ENCODE results near the gene THBS2.
"Not testable (repeated sequence)": the region's sequence is repeated elsewhere in the genome, so short reads cannot be mapped to it uniquely, and the experiment has no call there.

GRCh38 chr6:169214789-169215188 is 38.9 kb downstream of the THBS2 start:
- TF ChIP-seq YY1 (IDR thresholded peaks at IDR 0.05; ENCODE audit: extremely low read depth, insufficient replicate concordance, low read depth, low read length); CEBPB (IDR thresholded peaks at IDR 0.05; ENCODE audit: low read depth); POLR2A (IDR thresholded peaks at IDR 0.05; ENCODE audit: borderline replicate concordance, extremely low read depth, insufficient read depth, insufficient read length); EZH2 (IDR thresholded peaks at IDR 0.05); EZH2phosphoT487 (IDR thresholded peaks at IDR 0.05; ENCODE audit: borderline replicate concordance); CBX3 (IDR thresholded peaks at IDR 0.05; ENCODE audit: low read depth); ZFX (IDR thresholded peaks at IDR 0.05); ZNF274 (IDR thresholded peaks at IDR 0.05; ENCODE audit: low read depth, low read length); MAX (IDR thresholded peaks at IDR 0.05): not testable (repeated sequence)
- TF ChIP-seq, protein P1, sequence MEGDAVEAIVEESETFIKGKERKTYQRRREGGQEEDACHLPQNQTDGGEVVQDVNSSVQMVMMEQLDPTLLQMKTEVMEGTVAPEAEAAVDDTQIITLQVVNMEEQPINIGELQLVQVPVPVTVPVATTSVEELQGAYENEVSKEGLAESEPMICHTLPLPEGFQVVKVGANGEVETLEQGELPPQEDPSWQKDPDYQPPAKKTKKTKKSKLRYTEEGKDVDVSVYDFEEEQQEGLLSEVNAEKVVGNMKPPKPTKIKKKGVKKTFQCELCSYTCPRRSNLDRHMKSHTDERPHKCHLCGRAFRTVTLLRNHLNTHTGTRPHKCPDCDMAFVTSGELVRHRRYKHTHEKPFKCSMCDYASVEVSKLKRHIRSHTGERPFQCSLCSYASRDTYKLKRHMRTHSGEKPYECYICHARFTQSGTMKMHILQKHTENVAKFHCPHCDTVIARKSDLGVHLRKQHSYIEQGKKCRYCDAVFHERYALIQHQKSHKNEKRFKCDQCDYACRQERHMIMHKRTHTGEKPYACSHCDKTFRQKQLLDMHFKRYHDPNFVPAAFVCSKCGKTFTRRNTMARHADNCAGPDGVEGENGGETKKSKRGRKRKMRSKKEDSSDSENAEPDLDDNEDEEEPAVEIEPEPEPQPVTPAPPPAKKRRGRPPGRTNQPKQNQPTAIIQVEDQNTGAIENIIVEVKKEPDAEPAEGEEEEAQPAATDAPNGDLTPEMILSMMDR (IDR thresholded peaks at IDR 0.05 in 2 of 3, conservative IDR thresholded peaks at IDR 0.05 in 1 of 3; ENCODE audit: borderline replicate concordance in 1 of 3, insufficient read depth in 1 of 3, low read depth in 2 of 3, low read length in 2 of 3): not testable (repeated sequence)
- TF ChIP-seq, protein P2, sequence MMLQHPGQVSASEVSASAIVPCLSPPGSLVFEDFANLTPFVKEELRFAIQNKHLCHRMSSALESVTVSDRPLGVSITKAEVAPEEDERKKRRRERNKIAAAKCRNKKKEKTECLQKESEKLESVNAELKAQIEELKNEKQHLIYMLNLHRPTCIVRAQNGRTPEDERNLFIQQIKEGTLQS (IDR thresholded peaks at IDR 0.05): not testable (repeated sequence)

Data from HCT116 (cell line).